WTC11 (cell line): ENCODE data around the gene EML4.

ENCODE experiments used
- JUN ChIP-seq: sonication (generic); formaldehyde crosslinking; IDR thresholded peaks from 2 replicates; pipeline ENCODE4 v1.8.0; 2023; ENCODE audit warnings: mild to moderate bottlenecking, missing genetic modification reagents
- MAX ChIP-seq: sonication (generic); formaldehyde crosslinking; IDR thresholded peaks from 2 replicates; pipeline ENCODE4 v1.8.0; 2022; ENCODE audit warnings: mild to moderate bottlenecking, missing genetic modification reagents
- ZNF425 ChIP-seq: fragments of 250-450 bp; sonication (Bioruptor Pico); conservative IDR thresholded peaks from 2 replicates; pipeline ENCODE4 v1.9.0; 2021; ENCODE audit warnings: mild to moderate bottlenecking

DNA sequence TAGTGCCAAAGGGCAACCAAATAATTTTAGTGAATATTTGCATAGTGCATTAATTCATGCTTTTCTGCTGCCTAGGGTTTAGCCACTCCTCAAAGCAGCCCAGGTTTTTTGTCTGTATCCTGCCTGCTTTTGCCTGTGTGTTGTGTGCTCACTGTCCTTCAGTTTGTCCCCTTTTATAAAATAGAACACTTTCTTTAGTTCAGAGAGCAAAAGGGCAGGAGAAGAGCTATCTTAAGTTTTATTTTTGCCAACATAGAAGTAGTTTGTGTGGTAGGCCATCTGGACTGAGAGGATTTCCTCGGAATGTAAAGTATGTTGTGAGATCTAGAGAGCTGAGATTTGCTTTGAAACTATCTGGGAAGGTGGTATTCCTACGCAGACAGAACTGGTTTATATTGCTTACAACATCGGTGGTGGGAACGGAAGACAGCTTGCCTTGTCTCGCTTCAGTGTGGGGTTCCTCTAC, 64.9 kb downstream of the EML4 start:
- TF ChIP-seq ZNF425 (CRISPR knock-in tag) (no peak), MAX (CRISPR knock-in tag) (no peak), JUN (no peak)
